ENCODE measurements around the gene FGFR2. TPM values are rescaled to one million over a fixed set of nuclear protein-coding genes. Genes with fewer than 3 reads are reported as not detected.

FGFR2 gene
- total and polyA plus RNA-seq, 2 of the 4 experiments (the other 2 are of a cell fraction), result not detected

DNA sequence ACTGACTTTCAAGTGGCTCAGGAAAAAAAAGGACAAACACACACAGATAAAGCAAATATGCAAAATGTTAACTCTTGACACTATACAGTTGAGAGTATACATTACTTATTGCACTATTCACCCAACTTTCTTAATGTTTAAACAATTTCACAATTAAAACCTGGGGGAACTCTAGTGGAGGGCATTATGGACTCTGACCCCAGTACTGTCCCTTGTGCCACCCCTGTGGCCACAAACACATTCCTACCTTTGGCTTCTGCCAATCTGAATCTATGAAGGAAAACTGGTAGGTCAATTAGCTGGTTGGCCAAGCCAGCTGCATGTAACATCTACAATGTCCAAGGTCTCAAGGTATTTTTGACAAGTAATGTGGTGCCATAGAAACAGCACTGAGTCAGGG lies 7.5 kb upstream of the FGFR2 start:
- Histone ChIP-seq H4K20me1 (ENCODE audit: insufficient read depth, low read length) (no peaks in the 10 kb centered on the region), H3K4me3 (ENCODE audit: insufficient read depth, low read depth, low read length) (no peak overlapping the region), H3K4me2 (ENCODE audit: low read depth, low read length) (no peak overlapping the region), H4K5ac (ENCODE audit: low read depth, low read length) (no peak overlapping the region), H2AFZ (replicated peaks; ENCODE audit: low read length, poor library complexity) (no peak overlapping the region), H3K36me3 (ENCODE audit: control insufficient read depth, insufficient read depth, low read length) (no peaks in the 10 kb centered on the region), H3K18ac (ENCODE audit: low read depth, low read length) (no peak overlapping the region), H2BK15ac (ENCODE audit: low read depth, low read length) (no peak overlapping the region), H2BK5ac (ENCODE audit: low read depth, low read length, poor library complexity, severe bottlenecking) (no peak overlapping the region), H3K79me1 (ENCODE audit: low read depth in 1 of 2, low read length in 2 of 2) (no peaks in the 10 kb centered on the region), H3K27me3 (ENCODE audit: control insufficient read depth, insufficient read depth, low read length) (no peaks in the 10 kb centered on the region), H3K9me1 (ENCODE audit: insufficient read depth, low read length) (no peaks in the 10 kb centered on the region), H3K9me3 (ENCODE audit: control insufficient read depth, insufficient read depth, low read length) (peaks cover 6% of the 10 kb centered on the region; the same call in 1 of the 2 replicates), H3K56ac (ENCODE audit: extremely low read depth, insufficient read depth, low read length) (no peak overlapping the region), H2BK20ac (ENCODE audit: low read depth, low read length) (no peak overlapping the region), H3K23ac (ENCODE audit: low read depth, low read length) (no peak overlapping the region), H3K27ac (ENCODE audit: insufficient read depth, low read length) (no peak overlapping the region), H4K8ac (ENCODE audit: low read depth in 2 of 2, low read length in 2 of 2) (no peak overlapping the region), H3K9ac (ENCODE audit: low read depth, low read length) (no peak overlapping the region), H3K4ac (ENCODE audit: low read depth, low read length) (no peak overlapping the region), H3K14ac (replicated peaks; ENCODE audit: low read depth, low read length) (no peak overlapping the region), H2AK5ac (ENCODE audit: low read depth, low read length) (no peak overlapping the region), H2BK120ac (ENCODE audit: low read depth, low read length) (no peak overlapping the region), H3K4me1 (ENCODE audit: control insufficient read depth, insufficient read depth, low read length) (no peaks in the 10 kb centered on the region), H2AK9ac (replicated peaks; ENCODE audit: low read depth, low read length, poor library complexity) (no peak overlapping the region), H4K91ac (ENCODE audit: insufficient read depth, low read depth, low read length) (no peak overlapping the region)
- BruUV-seq (replicated peaks), result no TSS peak
- intact Hi-C loops (cut with micrococcal nuclease), result loop anchor here (5.0 kb wide), 1 partner anchor 663 kb away; no protein-coding TSS in a partner anchor
- in situ Hi-C loops (cut with MboI; ENCODE audit: low sequenced_read_pairs), result no loop called here
- CTCF ChIA-PET, result no interaction called here
- ATAC-seq (ENCODE audit: low read depth) (no peak), DNase-seq (no peak)
- dilution Hi-C loops (cut with HindIII; ENCODE audit: low sequenced_read_pairs, unreplicated experiment), result no loop called here
- TF ChIP-seq BHLHE40 (IDR thresholded peaks at IDR 0.05; ENCODE audit: low read depth, low read length) (no peak), NFE2L2 (IDR thresholded peaks at IDR 0.05; ENCODE audit: low read depth, low read length) (no peak), SMC3 (IDR thresholded peaks at IDR 0.05; ENCODE audit: low read depth, low read length) (no peak), MXI1 (IDR thresholded peaks at IDR 0.05; ENCODE audit: borderline replicate concordance, low read depth, low read length) (no peak), FOS (IDR thresholded peaks at IDR 0.05; ENCODE audit: low read depth, low read length) (no peak), RAD21 (IDR thresholded peaks at IDR 0.05; ENCODE audit: low read length) (no peak)
- TF ChIP-seq, protein P1, sequence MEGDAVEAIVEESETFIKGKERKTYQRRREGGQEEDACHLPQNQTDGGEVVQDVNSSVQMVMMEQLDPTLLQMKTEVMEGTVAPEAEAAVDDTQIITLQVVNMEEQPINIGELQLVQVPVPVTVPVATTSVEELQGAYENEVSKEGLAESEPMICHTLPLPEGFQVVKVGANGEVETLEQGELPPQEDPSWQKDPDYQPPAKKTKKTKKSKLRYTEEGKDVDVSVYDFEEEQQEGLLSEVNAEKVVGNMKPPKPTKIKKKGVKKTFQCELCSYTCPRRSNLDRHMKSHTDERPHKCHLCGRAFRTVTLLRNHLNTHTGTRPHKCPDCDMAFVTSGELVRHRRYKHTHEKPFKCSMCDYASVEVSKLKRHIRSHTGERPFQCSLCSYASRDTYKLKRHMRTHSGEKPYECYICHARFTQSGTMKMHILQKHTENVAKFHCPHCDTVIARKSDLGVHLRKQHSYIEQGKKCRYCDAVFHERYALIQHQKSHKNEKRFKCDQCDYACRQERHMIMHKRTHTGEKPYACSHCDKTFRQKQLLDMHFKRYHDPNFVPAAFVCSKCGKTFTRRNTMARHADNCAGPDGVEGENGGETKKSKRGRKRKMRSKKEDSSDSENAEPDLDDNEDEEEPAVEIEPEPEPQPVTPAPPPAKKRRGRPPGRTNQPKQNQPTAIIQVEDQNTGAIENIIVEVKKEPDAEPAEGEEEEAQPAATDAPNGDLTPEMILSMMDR (conservative IDR thresholded peaks at IDR 0.05; ENCODE audit: low read depth, low read length), result no peak
- TF ChIP-seq, protein P2, sequence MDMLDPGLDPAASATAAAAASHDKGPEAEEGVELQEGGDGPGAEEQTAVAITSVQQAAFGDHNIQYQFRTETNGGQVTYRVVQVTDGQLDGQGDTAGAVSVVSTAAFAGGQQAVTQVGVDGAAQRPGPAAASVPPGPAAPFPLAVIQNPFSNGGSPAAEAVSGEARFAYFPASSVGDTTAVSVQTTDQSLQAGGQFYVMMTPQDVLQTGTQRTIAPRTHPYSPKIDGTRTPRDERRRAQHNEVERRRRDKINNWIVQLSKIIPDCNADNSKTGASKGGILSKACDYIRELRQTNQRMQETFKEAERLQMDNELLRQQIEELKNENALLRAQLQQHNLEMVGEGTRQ (IDR thresholded peaks at IDR 0.05; ENCODE audit: low read depth, low read length), result no peak
- POLR2A ChIA-PET (ENCODE audit: unreplicated experiment), result no interaction called here

Data from IMR-90 (cell line).